B cell (primary cell): ENCODE results near the gene ZBTB44. TPM values are rescaled to one million over a fixed set of nuclear protein-coding genes. Genes with fewer than 3 reads are reported as not detected.

Experiments
- ATAC-seq: fragments of 200-7000 bp; cut with Tn5 transposase; one replicate; pipeline ENCODE4 v1.10.0; 2021; ENCODE audit warnings: low read depth, mild to moderate bottlenecking, moderate number of reproducible peaks, moderate library complexity
- CTCF ChIA-PET: fragments of 350-600 bp; sonication (Branson Sonifier 250); formaldehyde crosslinking; loops from one replicate; lab custom pipeline; 2021; ENCODE audit warnings: antibody characterized with exemption, inconsistent platforms; lab: Charles Lee
- POLR2A ChIA-PET: fragments of 350-600 bp; sonication (Branson Sonifier 250); formaldehyde crosslinking; loops from one replicate; lab custom pipeline; 2021; ENCODE audit warnings: antibody characterized with exemption; lab: Charles Lee
- DNase-seq: peaks from one replicate; pipeline ENCODE4 v3.0.0; 2013
- H2AFZ ChIP-seq: 2 replicates; pipeline ENCODE4 v1.6.1; 2012; ENCODE audit warnings: mild to moderate bottlenecking, low read depth, low read length; ENCODE audit not compliant: insufficient read depth, poor library complexity, severe bottlenecking
- H3K27ac ChIP-seq, 2 donors: 1 replicate in 1 of 2; 2 replicates in 1 of 2; pipeline ENCODE4 v1.5.1; 2012 to 2013; ENCODE audit warnings: low read length in 2 of 2, mild to moderate bottlenecking in 2 of 2, moderate library complexity in 1 of 2
- H3K27me3 ChIP-seq, 4 experiments: fragments of 200-600 bp in 1 of 4; sonication (generic) in 1 of 4; replicated peaks in 1 of 4; 1 replicate in 2 of 4; 2 replicates in 2 of 4; pipeline versions ENCODE4 v1.6.1 to v1.7.0; 2013 to 2016; ENCODE audit warnings: low read length in 3 of 4, mild to moderate bottlenecking in 2 of 4, mixed read lengths in 1 of 4, moderate library complexity in 1 of 4; ENCODE audit not compliant: insufficient read depth in 4 of 4, control insufficient read depth in 3 of 4; ENCODE audit errors: control extremely low read depth in 1 of 4
- H3K36me3 ChIP-seq, 2 experiments: replicated peaks in 1 of 2; 1 replicate in 1 of 2; 2 replicates in 1 of 2; pipeline versions ENCODE4 v1.6.1 to v1.7.1; 2013; ENCODE audit warnings: low read length in 1 of 2; ENCODE audit not compliant: insufficient read depth in 2 of 2, control insufficient read depth in 1 of 2; ENCODE audit errors: control extremely low read depth in 1 of 2, extremely low read depth in 1 of 2
- H3K4me1 ChIP-seq, 2 donors: fragments of 200-600 bp in 1 of 2; sonication (generic) in 1 of 2; 1 replicate in 1 of 2; 2 replicates in 1 of 2; pipeline versions ENCODE4 v1.5.1 to v1.6.1; 2013 to 2017; ENCODE audit warnings: low read length in 2 of 2; ENCODE audit not compliant: control insufficient read depth in 2 of 2, insufficient read depth in 2 of 2
- H3K4me2 ChIP-seq: replicated peaks from 2 replicates; pipeline ENCODE3; 2012; ENCODE audit warnings: mild to moderate bottlenecking, low read depth, low read length; ENCODE audit not compliant: poor library complexity, severe bottlenecking
- H3K4me3 ChIP-seq, 5 experiments: fragments of 200-600 bp in 1 of 5; sonication (generic) in 1 of 5; 1 replicate in 3 of 5; 2 replicates in 2 of 5; pipeline versions ENCODE4 v1.5.1 to v1.7.0; 2011 to 2016; ENCODE audit warnings: low read length in 4 of 5, mild to moderate bottlenecking in 4 of 5, low read depth in 2 of 5, control low read depth in 1 of 5, moderate library complexity in 1 of 5; ENCODE audit not compliant: insufficient read depth in 1 of 5; ENCODE audit errors: control extremely low read depth in 1 of 5, extremely low read depth in 1 of 5
- H3K79me2 ChIP-seq: fragments of 200-600 bp; sonication (generic); one replicate; pipeline ENCODE4 v1.6.0; 2016; ENCODE audit warnings: low read length; ENCODE audit not compliant: control insufficient read depth, insufficient read depth
- H3K9ac ChIP-seq: fragments of 200-600 bp; sonication (generic); 2 replicates; pipeline ENCODE4 v1.6.1; 2017; ENCODE audit warnings: mild to moderate bottlenecking, low read length, moderate library complexity
- H3K9me3 ChIP-seq, 3 donors: one replicate each; pipeline versions ENCODE4 v1.6.1 to v1.7.1; 2013; ENCODE audit warnings: low read length in 2 of 3; ENCODE audit not compliant: control insufficient read depth in 2 of 3, insufficient read depth in 1 of 3; ENCODE audit errors: control extremely low read depth in 1 of 3
- H4K20me1 ChIP-seq: 2 replicates; pipeline ENCODE4 v1.6.0; 2012; ENCODE audit warnings: mild to moderate bottlenecking, low read length; ENCODE audit not compliant: insufficient read depth, control insufficient read depth, poor library complexity, severe bottlenecking
- H3K27ac Mint-ChIP-seq: one replicate; pipeline ENCODE4 v1.8.0; 2021; ENCODE audit warnings: mixed read lengths
- H3K27me3 Mint-ChIP-seq: one replicate; pipeline ENCODE4 v1.8.0; 2021; ENCODE audit warnings: mixed read lengths
- H3K4me1 Mint-ChIP-seq: one replicate; pipeline ENCODE4 v1.8.0; 2021; ENCODE audit warnings: mixed read lengths
- H3K4me3 Mint-ChIP-seq: one replicate; pipeline ENCODE4 v1.8.0; 2021; ENCODE audit warnings: mixed read lengths
- H3K9me3 Mint-ChIP-seq: one replicate; pipeline ENCODE4 v1.8.0; 2022; ENCODE audit warnings: mixed read lengths; ENCODE audit not compliant: insufficient read depth
- CTCF ChIP-seq: fragments of 200-600 bp; IDR thresholded peaks from one replicate; pipeline ENCODE4 v1.8.0; 2022; ENCODE audit warnings: antibody characterized with exemption, mild to moderate bottlenecking
- EZH2 ChIP-seq: IDR thresholded peaks from 2 replicates; pipeline ENCODE4 v1.6.1; 2012; ENCODE audit warnings: borderline replicate concordance, low read depth, mild to moderate bottlenecking, moderate library complexity, low read length; ENCODE audit not compliant: insufficient read depth, poor library complexity, severe bottlenecking
- WGBS: methylation state at CpG from one replicate; pipeline ENCODE4 v1.1.5; 2013; ENCODE audit warnings: missing lambda C conversion rate; ENCODE audit not compliant: insufficient coverage; 5-methylcytosine and 5-hydroxymethylcytosine counted together
- intact Hi-C: fragments of 100-400 bp; cut with micrococcal nuclease; formaldehyde crosslinking; loops from one replicate; pipeline ENCODE4 v1.10.0; 2022
- polyA plus RNA-seq: library from polyadenylated mRNA; depleted of rRNA; stranded (reverse); fragments of >200 nt; gene quantifications from 2 replicates; pipeline ENCODE4 v1.2.3, GENCODE V29; 2012
- total RNA-seq, 2 donors: library from RNA; stranded (reverse); fragments of 120-200 nt in 1 of 2; gene quantifications; 1 replicate in 1 of 2; 2 replicates in 1 of 2; pipeline versions ENCODE4 v1.2.3 to v1.2.4, GENCODE V29; 2013 to 2022

The ZBTB44 gene
- total and polyA plus RNA-seq, 2 donors (not counting 1 experiment from before 2014, with no cell fraction given), result 23.3 to 89.4 TPM

DNA sequence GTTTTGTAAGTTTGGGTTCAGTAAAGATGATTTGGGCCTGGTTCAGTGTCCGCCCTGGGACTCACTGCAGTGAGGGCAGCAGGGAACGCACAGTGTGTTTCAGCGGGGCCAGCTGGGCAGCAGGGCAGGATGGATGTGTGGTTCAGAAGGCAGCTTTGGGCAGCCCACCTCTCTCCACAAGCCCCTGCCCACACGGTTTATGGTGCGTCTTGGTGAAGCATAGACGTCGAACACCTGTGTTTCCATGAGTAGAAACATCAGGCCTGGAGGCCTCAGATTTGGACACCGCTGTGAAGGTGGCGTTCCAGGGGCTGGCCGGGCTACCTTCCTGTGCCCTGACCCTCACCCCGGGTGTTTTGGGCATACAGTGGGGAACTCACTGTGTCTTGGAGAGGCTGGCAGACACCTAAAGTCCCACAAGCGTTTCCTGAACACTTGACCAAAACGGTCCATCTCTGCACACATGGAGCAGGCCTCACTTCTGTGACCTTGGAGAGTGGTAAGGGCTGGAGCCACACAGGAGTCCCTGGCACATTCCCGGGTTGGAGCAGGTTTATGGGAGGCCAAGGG is 96.1 kb downstream of the ZBTB44 start:
- no peaks in the 10 kb centered on the region for H3K4me1 ChIP-seq
- H3K27ac ChIP-seq, result no peak overlapping the region
- WGBS, result 90% methylated on average over 11 of the region's 14 CpGs
- intact Hi-C loops, result no loop called here
- no peak overlapping the region for H3K4me2 ChIP-seq
- H3K36me3 ChIP-seq, result no peaks in the 10 kb centered on the region
- ATAC-seq (no peak), DNase-seq (no peak)
- Mint-ChIP-seq H3K4me1 (peaks cover 3% of the 10 kb centered on the region), H3K4me3 (no peak overlapping the region), H3K27me3 (peaks cover 4% of the 10 kb centered on the region), H3K9me3 (no peaks in the 10 kb centered on the region), H3K27ac (no peak overlapping the region)
- no peaks in the 10 kb centered on the region for H3K79me2 ChIP-seq
- TF ChIP-seq CTCF, result no peak
- no peak for TF ChIP-seq EZH2
- ChIA-PET CTCF (no interaction called here), POLR2A (no interaction called here)
- no peaks in the 10 kb centered on the region for H3K9me3 ChIP-seq
- no peak overlapping the region for H3K9ac ChIP-seq
- no peak overlapping the region for H3K4me3 ChIP-seq
- no peaks in the 10 kb centered on the region for H3K27me3 ChIP-seq
- no peak overlapping the region for H2AFZ ChIP-seq
- H4K20me1 ChIP-seq, result no peaks in the 10 kb centered on the region

DNA sequence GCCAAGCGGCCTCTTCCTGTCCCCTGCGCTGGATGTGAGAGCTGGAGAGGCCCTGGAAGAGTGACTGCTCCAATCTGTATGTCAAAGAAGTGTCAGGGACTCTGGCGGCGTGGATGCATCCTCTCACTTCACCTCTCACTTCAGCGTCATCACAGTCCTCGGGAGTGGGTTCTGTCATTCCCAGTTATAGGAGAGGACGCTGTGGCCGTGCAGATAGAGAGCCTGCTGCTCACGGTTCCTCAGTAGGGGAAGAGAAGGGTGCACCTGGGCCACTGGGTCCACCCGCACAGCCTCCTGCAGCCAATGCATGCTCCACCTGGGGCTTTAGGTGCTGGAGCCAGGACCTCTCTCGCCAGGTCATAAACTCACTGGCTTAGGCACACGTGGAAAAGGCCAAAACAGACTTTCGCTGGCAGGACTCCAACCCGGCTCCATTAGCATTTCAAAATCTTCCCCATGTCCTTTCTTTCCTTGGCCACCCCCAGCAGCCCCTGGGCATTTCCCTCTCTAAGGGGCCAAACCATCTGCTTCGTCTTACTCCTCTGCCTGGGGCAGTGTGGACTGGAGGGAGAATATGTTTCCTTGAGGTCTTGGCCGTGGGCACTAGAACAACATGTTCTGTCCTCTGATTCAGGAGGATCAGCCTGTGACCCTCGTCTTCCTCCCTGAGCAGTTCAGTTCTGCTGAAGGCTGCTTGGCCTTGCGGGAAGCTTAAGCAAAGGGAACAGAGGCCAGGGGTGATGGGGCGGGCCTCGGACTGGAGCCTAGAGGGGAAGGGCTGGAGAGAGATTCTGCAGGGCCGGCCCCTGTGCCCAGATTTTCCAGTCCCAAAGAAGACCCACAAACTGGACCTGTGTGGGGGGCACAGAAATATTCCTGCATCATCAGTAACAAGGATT is 97.3 kb downstream of the ZBTB44 start:
- no peaks in the 10 kb centered on the region for H3K9me3 Mint-ChIP-seq
- no peak overlapping the region for H3K9ac ChIP-seq
- no peak overlapping the region for H3K4me3 Mint-ChIP-seq
- H2AFZ ChIP-seq, result no peak overlapping the region
- no peak overlapping the region for H3K27ac Mint-ChIP-seq
- DNase-seq, result no peak
- no peaks in the 10 kb centered on the region for H3K9me3 ChIP-seq
- H3K79me2 ChIP-seq, result no peaks in the 10 kb centered on the region
- POLR2A ChIA-PET, result no interaction called here
- CTCF ChIA-PET, result no interaction called here
- WGBS, result 93% methylated on average over 16 of the region's 21 CpGs
- H3K4me2 ChIP-seq, result no peak overlapping the region
- ATAC-seq, result no peak
- peaks cover 11% of the 10 kb centered on the region for H3K4me1 Mint-ChIP-seq
- TF ChIP-seq EZH2 (no peak), CTCF (no peak)
- H3K27me3 ChIP-seq, result no peaks in the 10 kb centered on the region
- H3K27ac ChIP-seq, result no peak overlapping the region
- no peak overlapping the region for H3K4me3 ChIP-seq
- H3K27me3 Mint-ChIP-seq, result peaks cover 4% of the 10 kb centered on the region
- no peaks in the 10 kb centered on the region for H3K36me3 ChIP-seq
- peaks cover 0 to 10% of the 10 kb centered on the region in 2 donors for H3K4me1 ChIP-seq
- no peaks in the 10 kb centered on the region for H4K20me1 ChIP-seq
- intact Hi-C loops, result no loop called here
